Endodermal cell (in vitro differentiated cells): ENCODE results near the gene GOLGB1. TPM values are rescaled to one million over a fixed set of nuclear protein-coding genes. Genes with fewer than 3 reads are reported as not detected.

ENCODE experiments used
- DNase-seq: peaks from one replicate; pipeline ENCODE4 v3.0.0-alpha.2; 2017
- H3K27ac ChIP-seq: 2 replicates; pipeline ENCODE4 v1.5.1; 2013; ENCODE audit warnings: mild to moderate bottlenecking, low read depth, low read length, moderate library complexity
- H3K27me3 ChIP-seq: 2 replicates; pipeline ENCODE4 v1.6.1; 2013; ENCODE audit warnings: mild to moderate bottlenecking, low read length, moderate library complexity; ENCODE audit not compliant: insufficient read depth, control insufficient read depth, poor library complexity, severe bottlenecking
- H3K36me3 ChIP-seq: 2 replicates; pipeline ENCODE4 v1.7.0; 2013; ENCODE audit warnings: mild to moderate bottlenecking, low read length, moderate library complexity; ENCODE audit not compliant: control insufficient read depth, insufficient read depth
- H3K4me1 ChIP-seq: one replicate; pipeline ENCODE4 v1.7.0; 2013; ENCODE audit warnings: low read length; ENCODE audit not compliant: control insufficient read depth, insufficient read depth
- H3K4me3 ChIP-seq: 2 replicates; pipeline ENCODE4 v1.5.1; 2013; ENCODE audit warnings: mild to moderate bottlenecking, low read length, moderate library complexity
- H3K9ac ChIP-seq: 2 replicates; pipeline ENCODE4 v1.6.1; 2013; ENCODE audit warnings: mild to moderate bottlenecking, low read length, moderate library complexity; ENCODE audit not compliant: poor library complexity, severe bottlenecking; ENCODE audit errors: extremely low read depth
- H3K9me3 ChIP-seq: 2 replicates; pipeline ENCODE4 v1.6.1; 2013; ENCODE audit warnings: mild to moderate bottlenecking, low read length, moderate library complexity; ENCODE audit not compliant: control insufficient read depth
- H3K27ac Mint-ChIP-seq: 2 replicates; pipeline ENCODE4 v1.8.0; 2020; ENCODE audit warnings: mixed read lengths
- H3K27me3 Mint-ChIP-seq: 2 replicates; pipeline ENCODE4 v1.8.0; 2021; ENCODE audit warnings: mild to moderate bottlenecking, mixed read lengths; ENCODE audit not compliant: insufficient read depth
- H3K36me3 Mint-ChIP-seq: 2 replicates; pipeline ENCODE4 v1.8.0; 2020; ENCODE audit warnings: low read depth, mixed read lengths
- H3K4me1 Mint-ChIP-seq: 2 replicates; pipeline ENCODE4 v1.8.0; 2020; ENCODE audit warnings: mixed read lengths
- H3K4me3 Mint-ChIP-seq: 2 replicates; pipeline ENCODE4 v1.8.0; 2020; ENCODE audit warnings: mild to moderate bottlenecking, moderate library complexity, mixed read lengths
- H3K9me3 Mint-ChIP-seq: 2 replicates; pipeline ENCODE4 v1.8.0; 2020; ENCODE audit warnings: mild to moderate bottlenecking, mixed read lengths
- WGBS, 2 experiments: methylation state at CpG; one replicate each; pipeline versions ENCODE4 v1.1.5 to v1.1.7; 2013; ENCODE audit warnings: missing lambda C conversion rate in 2 of 2, mixed read lengths in 1 of 2; ENCODE audit not compliant: insufficient coverage in 1 of 2, insufficient read length in 1 of 2; 5-methylcytosine and 5-hydroxymethylcytosine counted together
- total RNA-seq, 2 donors: library from RNA; stranded (reverse); fragmentation: NEBNext Ultra II Directional in 1 of 2; extraction: Animal tissue kit (Norgen Biotek cat#: 25700) in 1 of 2; gene quantifications; 2 replicates in 1 of 2; 3 replicates in 1 of 2; pipeline ENCODE4 v1.2.1, GENCODE V29; 2021
- TF ChIP-seq, protein P1 (sequence below): fragments of 200-600 bp; sonication (generic); conservative IDR thresholded peaks from 2 replicates; pipeline ENCODE4 v1.5.0; 2021; ENCODE audit warnings: antibody characterized with exemption, mild to moderate bottlenecking

Gene GOLGB1
- total RNA-seq, 2 donors from 2014 or later = 47.8 to 53.0 TPM

DNA sequence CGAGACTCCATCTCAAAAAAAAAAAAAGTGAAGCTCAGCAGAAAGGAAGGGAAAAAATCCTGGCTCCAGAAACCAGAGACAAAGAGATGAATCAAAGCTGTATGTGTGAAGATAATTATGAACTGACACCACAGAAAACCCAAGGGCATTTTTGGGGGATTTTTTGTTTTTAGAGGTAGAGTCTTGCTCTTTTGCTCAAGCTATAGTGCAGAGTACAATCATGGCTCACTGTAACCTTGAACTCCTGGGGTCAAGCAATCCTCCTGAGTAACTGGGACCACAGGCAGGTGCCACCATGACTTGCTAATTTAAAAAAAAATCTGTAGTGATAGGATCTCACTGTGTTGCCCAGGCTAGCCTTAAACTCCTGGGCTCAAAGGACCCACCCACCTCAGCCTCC is 111.6 kb downstream of the GOLGB1 start:
- 90 to 100% methylated on average over 1 of the region's 1 CpG for WGBS, 2 experiments

GRCh38 chr3:121630355-121630754 is 119.2 kb downstream of the GOLGB1 start:
- Histone ChIP-seq H3K9me3 (no peaks in the 10 kb centered on the region), H3K27ac (no peak overlapping the region), H3K9ac (no peak overlapping the region), H3K4me1 (no peaks in the 10 kb centered on the region), H3K4me3 (no peak overlapping the region), H3K27me3 (no peaks in the 10 kb centered on the region), H3K36me3 (no peaks in the 10 kb centered on the region)
- TF ChIP-seq, protein P1, sequence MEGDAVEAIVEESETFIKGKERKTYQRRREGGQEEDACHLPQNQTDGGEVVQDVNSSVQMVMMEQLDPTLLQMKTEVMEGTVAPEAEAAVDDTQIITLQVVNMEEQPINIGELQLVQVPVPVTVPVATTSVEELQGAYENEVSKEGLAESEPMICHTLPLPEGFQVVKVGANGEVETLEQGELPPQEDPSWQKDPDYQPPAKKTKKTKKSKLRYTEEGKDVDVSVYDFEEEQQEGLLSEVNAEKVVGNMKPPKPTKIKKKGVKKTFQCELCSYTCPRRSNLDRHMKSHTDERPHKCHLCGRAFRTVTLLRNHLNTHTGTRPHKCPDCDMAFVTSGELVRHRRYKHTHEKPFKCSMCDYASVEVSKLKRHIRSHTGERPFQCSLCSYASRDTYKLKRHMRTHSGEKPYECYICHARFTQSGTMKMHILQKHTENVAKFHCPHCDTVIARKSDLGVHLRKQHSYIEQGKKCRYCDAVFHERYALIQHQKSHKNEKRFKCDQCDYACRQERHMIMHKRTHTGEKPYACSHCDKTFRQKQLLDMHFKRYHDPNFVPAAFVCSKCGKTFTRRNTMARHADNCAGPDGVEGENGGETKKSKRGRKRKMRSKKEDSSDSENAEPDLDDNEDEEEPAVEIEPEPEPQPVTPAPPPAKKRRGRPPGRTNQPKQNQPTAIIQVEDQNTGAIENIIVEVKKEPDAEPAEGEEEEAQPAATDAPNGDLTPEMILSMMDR = no peak
- Mint-ChIP-seq H3K36me3 (no peaks in the 10 kb centered on the region), H3K4me1 (peaks cover 13% of the 10 kb centered on the region), H3K9me3 (no peaks in the 10 kb centered on the region), H3K27me3 (peaks cover 2% of the 10 kb centered on the region), H3K27ac (no peak overlapping the region), H3K4me3 (no peak overlapping the region)
- 83 to 96% methylated on average over 1 of the region's 1 CpG for WGBS, 2 experiments
- no peak for DNase-seq

More for the DNA sequence above, 111.6 kb downstream of the GOLGB1 start:
- no peak overlapping the region for H3K4me3 Mint-ChIP-seq
- no peaks in the 10 kb centered on the region for H3K9me3 ChIP-seq
- no peaks in the 10 kb centered on the region for H3K36me3 ChIP-seq
- no peak for DNase-seq
- H3K4me3 ChIP-seq = no peak overlapping the region
- no peaks in the 10 kb centered on the region for H3K9me3 Mint-ChIP-seq
- peaks cover 1% of the 10 kb centered on the region for H3K4me1 Mint-ChIP-seq
- H3K9ac ChIP-seq = no peak overlapping the region
- peaks cover 2% of the 10 kb centered on the region for H3K27me3 Mint-ChIP-seq
- no peaks in the 10 kb centered on the region for H3K4me1 ChIP-seq
- no peaks in the 10 kb centered on the region for H3K27me3 ChIP-seq
- H3K27ac ChIP-seq = no peak overlapping the region
- no peak overlapping the region for H3K27ac Mint-ChIP-seq
- TF ChIP-seq, protein P1 = no peak
- no peaks in the 10 kb centered on the region for H3K36me3 Mint-ChIP-seq

DNA sequence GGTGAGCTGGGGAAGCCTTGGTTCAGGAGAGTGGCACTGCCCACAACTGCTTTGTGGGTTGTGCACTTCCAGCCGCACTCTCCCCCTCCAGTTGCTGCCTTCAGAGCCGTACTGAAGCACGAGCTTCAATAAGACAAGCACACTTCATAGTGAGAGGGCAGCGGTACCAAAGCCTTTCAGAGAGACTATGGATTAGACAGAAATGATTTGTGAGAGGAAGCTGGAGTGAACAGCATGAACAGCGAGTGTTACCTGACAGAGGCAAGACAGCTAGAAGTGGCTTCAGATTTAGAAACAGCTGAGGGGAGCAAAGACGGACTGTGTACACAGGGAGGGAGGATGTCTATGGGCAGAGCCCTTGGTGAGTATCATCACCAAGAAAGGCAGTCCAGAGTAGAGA is 119.9 kb downstream of the GOLGB1 start:
- TF ChIP-seq, protein P1 = no peak
- no peaks in the 10 kb centered on the region for H3K9me3 Mint-ChIP-seq
- 93 to 98% methylated on average over 4 to 6 of the region's 6 CpGs for WGBS, 2 experiments

More for the DNA sequence above, 119.9 kb downstream of the GOLGB1 start:
- Mint-ChIP-seq H3K4me1 (peaks cover 13% of the 10 kb centered on the region), H3K4me3 (no peak overlapping the region), H3K27ac (no peak overlapping the region), H3K27me3 (no peaks in the 10 kb centered on the region), H3K36me3 (no peaks in the 10 kb centered on the region)
- no peak overlapping the region for H3K4me3 ChIP-seq
- H3K36me3 ChIP-seq = no peaks in the 10 kb centered on the region
- H3K27ac ChIP-seq = no peak overlapping the region
- H3K27me3 ChIP-seq = no peaks in the 10 kb centered on the region
- H3K9ac ChIP-seq = no peak overlapping the region
- H3K9me3 ChIP-seq = no peaks in the 10 kb centered on the region
- no peak for DNase-seq
- H3K4me1 ChIP-seq = no peaks in the 10 kb centered on the region
